Endothelial cell (in vitro differentiated cells): ENCODE results near the gene SF3A1. TPM values are rescaled to one million over a fixed set of nuclear protein-coding genes. Genes with fewer than 3 reads are reported as not detected.

Source experiments
- DNase-seq: peaks from one replicate; pipeline ENCODE4 v3.0.0; 2021; ENCODE audit warnings: low spot score
- H3K27ac Mint-ChIP-seq: one replicate; pipeline ENCODE4 v1.8.0; 2021; ENCODE audit warnings: mixed read lengths, inconsistent platforms; ENCODE audit not compliant: unreplicated experiment
- H3K27me3 Mint-ChIP-seq: one replicate; pipeline ENCODE4 v1.8.0; 2021; ENCODE audit warnings: mild to moderate bottlenecking, moderate library complexity, mixed read lengths, inconsistent platforms; ENCODE audit not compliant: unreplicated experiment
- H3K36me3 Mint-ChIP-seq: one replicate; pipeline ENCODE4 v1.8.0; 2021; ENCODE audit warnings: mild to moderate bottlenecking, low read depth, mixed read lengths, inconsistent platforms; ENCODE audit not compliant: unreplicated experiment
- H3K4me1 Mint-ChIP-seq: one replicate; pipeline ENCODE4 v1.8.0; 2021; ENCODE audit warnings: mild to moderate bottlenecking, mixed read lengths, inconsistent platforms; ENCODE audit not compliant: unreplicated experiment
- H3K4me3 Mint-ChIP-seq: one replicate; pipeline ENCODE4 v1.8.0; 2021; ENCODE audit warnings: mild to moderate bottlenecking, mixed read lengths, inconsistent platforms; ENCODE audit not compliant: unreplicated experiment
- H3K9me3 Mint-ChIP-seq: one replicate; pipeline ENCODE4 v1.8.0; 2021; ENCODE audit warnings: mixed read lengths, inconsistent platforms; ENCODE audit not compliant: unreplicated experiment
- total RNA-seq: library from RNA; stranded (reverse); fragmentation: NEBNext Ultra II Directional; extraction: Animal tissue kit (Norgen Biotek cat#: 25700); gene quantifications from one replicate; pipeline ENCODE4 v1.2.1, GENCODE V29; 2021; ENCODE audit not compliant: unreplicated experiment
- TF ChIP-seq, protein P1 (sequence below): fragments of 200-600 bp; sonication (generic); IDR thresholded peaks from one replicate; pipeline ENCODE4 v1.5.0; 2021; ENCODE audit warnings: antibody characterized with exemption; ENCODE audit not compliant: unreplicated experiment

Gene SF3A1
- total RNA-seq, 1 donor from 2014 or later: 139 TPM

DNA sequence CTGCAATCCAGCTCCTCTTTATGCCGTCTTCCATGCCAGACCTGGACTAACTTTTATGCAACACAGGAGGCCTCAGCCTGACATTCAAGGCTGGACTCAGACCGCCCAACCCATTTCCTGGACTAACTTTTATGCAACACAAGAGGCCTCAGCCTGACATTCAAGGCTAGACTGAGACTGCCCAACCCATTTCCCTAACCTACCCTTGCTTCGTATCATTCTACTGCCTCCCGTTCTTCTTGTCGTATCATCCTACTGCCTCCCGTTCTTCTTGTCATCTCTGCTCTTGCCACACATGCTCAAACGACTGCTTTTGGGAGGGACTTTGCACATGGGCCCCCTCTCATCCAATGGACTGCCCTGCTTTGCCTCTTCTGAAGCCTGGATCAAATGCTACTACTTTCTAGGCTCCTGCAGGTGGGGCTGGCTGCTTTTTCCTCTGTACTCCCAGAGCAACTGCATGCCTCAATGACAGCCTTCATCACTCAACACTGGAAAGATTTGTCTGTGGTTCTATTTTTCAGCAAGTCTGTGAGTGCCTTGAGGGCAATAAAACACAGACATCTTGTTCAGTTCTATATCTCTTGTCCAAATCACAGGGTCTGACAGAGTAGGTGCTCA, 37.8 kb downstream of the SF3A1 start:
- no peak overlapping the region for H3K27ac Mint-ChIP-seq
- no peak overlapping the region for H3K4me3 Mint-ChIP-seq
- peaks cover 2% of the 10 kb centered on the region for H3K27me3 Mint-ChIP-seq
- H3K9me3 Mint-ChIP-seq: no peaks in the 10 kb centered on the region
- H3K4me1 Mint-ChIP-seq: no peaks in the 10 kb centered on the region
- peaks cover 4% of the 10 kb centered on the region for H3K36me3 Mint-ChIP-seq
- DNase-seq: no peak
- TF ChIP-seq, protein P1, sequence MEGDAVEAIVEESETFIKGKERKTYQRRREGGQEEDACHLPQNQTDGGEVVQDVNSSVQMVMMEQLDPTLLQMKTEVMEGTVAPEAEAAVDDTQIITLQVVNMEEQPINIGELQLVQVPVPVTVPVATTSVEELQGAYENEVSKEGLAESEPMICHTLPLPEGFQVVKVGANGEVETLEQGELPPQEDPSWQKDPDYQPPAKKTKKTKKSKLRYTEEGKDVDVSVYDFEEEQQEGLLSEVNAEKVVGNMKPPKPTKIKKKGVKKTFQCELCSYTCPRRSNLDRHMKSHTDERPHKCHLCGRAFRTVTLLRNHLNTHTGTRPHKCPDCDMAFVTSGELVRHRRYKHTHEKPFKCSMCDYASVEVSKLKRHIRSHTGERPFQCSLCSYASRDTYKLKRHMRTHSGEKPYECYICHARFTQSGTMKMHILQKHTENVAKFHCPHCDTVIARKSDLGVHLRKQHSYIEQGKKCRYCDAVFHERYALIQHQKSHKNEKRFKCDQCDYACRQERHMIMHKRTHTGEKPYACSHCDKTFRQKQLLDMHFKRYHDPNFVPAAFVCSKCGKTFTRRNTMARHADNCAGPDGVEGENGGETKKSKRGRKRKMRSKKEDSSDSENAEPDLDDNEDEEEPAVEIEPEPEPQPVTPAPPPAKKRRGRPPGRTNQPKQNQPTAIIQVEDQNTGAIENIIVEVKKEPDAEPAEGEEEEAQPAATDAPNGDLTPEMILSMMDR: no peak

DNA sequence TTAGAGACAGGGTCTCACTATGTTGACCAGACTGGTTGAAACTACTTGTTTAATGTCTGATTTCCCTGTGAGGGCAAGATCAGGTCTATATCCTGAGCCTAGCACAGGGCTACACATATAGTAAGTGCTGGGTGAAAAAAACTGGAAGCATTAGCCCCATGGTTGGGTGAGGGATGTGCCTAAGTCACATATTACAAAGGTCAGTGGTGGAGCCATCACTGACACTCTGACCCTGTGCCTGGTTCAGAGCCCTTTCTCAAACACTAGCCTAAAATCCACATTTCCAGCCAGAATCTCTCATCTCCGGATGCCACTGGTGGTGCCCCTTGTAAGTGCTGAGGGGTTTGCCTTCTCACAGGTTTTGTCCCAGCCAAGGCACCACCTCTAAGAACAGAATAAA, 38.9 kb downstream of the SF3A1 start:
- H3K36me3 Mint-ChIP-seq: no peaks in the 10 kb centered on the region
- no peak overlapping the region for H3K27ac Mint-ChIP-seq
- H3K9me3 Mint-ChIP-seq: no peaks in the 10 kb centered on the region
- H3K4me1 Mint-ChIP-seq: peaks cover 4% of the 10 kb centered on the region
- no peak for DNase-seq
- no peak overlapping the region for H3K4me3 Mint-ChIP-seq
- peaks cover 3% of the 10 kb centered on the region for H3K27me3 Mint-ChIP-seq
- TF ChIP-seq, protein P1: no peak

DNA sequence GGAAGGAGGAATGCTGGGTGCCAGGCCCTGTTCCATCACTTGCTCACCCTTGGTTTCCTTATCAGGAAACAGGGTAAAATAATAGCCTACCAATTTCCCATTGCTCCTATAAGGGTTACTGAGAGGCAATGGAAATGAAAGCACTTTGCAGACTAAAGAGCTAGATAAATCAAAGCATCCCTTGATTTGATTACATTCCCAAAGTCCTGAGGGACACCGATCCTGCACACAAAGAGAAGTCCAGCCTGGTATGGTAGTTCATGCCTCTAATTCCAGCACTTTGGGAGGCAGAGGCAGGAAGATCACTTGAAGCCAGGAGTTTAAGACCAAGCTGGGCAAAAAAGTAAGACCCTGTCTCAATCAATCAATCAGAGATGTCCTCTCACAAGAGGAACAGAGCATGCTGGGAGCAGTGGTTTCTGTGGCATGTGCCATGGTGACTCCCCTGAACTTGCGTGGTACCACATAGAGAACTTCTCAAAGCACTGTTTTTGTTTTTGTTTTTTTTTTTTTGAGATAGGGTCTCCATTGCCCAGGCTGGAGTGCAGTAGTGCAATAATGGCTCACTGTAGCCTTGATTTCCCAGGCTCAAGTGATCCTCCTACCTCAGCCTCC, 40.6 kb downstream of the SF3A1 start:
- Mint-ChIP-seq H3K4me1 (peaks cover 7% of the 10 kb centered on the region), H3K9me3 (no peaks in the 10 kb centered on the region), H3K27ac (no peak overlapping the region), H3K27me3 (peaks cover 3% of the 10 kb centered on the region), H3K36me3 (no peaks in the 10 kb centered on the region), H3K4me3 (no peak overlapping the region)
- TF ChIP-seq, protein P1: no peak
- no peak for DNase-seq

DNA sequence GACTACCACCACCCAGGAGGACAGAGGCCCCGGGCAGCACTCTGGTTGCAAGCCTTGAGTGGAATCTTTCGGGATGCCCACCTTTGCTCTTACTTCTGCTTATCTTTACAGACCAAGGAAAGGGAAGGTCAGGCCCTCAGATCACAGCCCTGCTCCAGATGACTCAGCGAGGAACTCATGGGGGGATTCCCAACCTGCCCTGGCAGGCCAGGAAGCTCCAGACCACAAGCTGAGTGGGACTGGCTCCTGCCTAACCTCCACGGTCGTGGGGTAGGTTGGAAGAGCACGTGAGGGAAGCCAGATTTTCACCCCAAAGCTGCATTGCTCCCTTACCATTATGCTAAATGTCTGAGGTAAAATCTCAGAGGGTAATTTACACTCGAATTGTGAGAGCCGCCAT, 41.8 kb downstream of the SF3A1 start:
- TF ChIP-seq, protein P1: no peak
- no peak for DNase-seq
- Mint-ChIP-seq H3K4me3 (no peak overlapping the region), H3K4me1 (peaks cover 13% of the 10 kb centered on the region), H3K36me3 (no peaks in the 10 kb centered on the region), H3K27ac (no peak overlapping the region), H3K27me3 (peaks cover 3% of the 10 kb centered on the region), H3K9me3 (no peaks in the 10 kb centered on the region)
